Kidney glomerular epithelial cell (primary cell): ENCODE data around the gene MGAT5.
A peak's percentile ranks its signal among the peaks of the same experiment; 100 is the strongest.

Experiments used
- DNase-seq: peaks from one replicate; lab custom pipeline; 2025; lab: John Stamatoyannopoulos, UW

MGAT5 gene, protein sequence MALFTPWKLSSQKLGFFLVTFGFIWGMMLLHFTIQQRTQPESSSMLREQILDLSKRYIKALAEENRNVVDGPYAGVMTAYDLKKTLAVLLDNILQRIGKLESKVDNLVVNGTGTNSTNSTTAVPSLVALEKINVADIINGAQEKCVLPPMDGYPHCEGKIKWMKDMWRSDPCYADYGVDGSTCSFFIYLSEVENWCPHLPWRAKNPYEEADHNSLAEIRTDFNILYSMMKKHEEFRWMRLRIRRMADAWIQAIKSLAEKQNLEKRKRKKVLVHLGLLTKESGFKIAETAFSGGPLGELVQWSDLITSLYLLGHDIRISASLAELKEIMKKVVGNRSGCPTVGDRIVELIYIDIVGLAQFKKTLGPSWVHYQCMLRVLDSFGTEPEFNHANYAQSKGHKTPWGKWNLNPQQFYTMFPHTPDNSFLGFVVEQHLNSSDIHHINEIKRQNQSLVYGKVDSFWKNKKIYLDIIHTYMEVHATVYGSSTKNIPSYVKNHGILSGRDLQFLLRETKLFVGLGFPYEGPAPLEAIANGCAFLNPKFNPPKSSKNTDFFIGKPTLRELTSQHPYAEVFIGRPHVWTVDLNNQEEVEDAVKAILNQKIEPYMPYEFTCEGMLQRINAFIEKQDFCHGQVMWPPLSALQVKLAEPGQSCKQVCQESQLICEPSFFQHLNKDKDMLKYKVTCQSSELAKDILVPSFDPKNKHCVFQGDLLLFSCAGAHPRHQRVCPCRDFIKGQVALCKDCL

DNA sequence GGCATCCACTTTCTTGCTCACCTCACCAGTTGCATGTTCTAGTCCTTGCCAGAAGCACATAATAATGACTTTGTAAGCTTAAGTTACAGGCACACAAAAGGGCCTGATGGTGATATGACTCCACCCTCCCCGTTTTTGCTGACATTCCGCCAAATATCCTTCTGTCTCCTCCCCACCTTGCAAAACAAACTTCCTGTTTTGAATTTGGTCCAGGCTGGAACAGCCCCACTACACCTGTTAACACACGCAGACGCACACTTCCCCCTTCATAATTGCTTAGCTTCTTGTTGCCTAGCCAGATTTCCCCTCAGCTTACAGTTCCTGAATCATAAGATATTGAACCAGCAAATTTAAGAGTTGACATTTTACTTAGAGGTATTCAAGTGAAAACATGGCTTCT, at the start of gene MGAT5:
Gene MGAT5, plus strand, starts transcription at position 269 of the 400 bp plus-strand sequence. CDS start 332 bp downstream, outside the sequence.
- DNase-seq, result no peak

DNA sequence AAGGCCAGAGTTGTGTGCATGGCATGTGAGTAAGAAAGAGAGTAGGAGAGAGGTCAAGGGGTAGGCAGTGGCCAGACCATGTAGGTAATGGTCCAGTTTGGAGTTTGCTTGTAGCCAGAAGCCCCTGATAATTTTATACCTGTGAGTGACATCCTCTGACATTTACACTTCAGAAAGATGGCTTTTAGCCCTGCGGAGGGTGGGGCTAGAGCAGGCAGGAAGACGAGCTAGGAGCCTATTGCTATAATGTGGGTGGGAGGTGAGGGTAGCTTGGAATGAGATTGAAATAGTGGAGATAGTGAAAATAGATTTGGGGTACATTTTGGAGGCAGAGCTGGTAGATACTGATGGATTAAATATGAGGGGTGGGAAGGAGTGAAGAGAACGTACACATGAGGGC, 48.8 kb upstream of the MGAT5 start:
- DNase-seq, result no peak

DNA sequence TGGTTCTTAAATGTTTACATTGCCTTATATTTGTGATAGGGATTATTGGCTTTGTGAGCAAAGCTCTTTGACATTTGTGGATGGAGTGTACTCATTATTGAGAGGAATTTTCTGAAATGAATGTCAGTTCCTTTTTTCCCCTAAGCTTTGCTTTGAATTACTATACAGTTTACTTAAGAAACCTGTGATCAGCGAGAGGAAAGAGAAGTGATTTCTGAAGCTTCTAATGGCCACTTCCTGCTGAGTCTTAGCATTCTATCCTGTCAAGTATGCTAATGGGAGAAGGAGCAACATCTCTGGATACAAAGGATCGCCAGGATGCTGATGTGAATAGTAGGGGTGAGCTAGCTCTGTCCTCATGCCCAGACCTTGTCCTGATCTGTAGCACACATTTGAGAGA, 47.8 kb upstream of the MGAT5 start:
- DNase-seq, result no peak

DNA sequence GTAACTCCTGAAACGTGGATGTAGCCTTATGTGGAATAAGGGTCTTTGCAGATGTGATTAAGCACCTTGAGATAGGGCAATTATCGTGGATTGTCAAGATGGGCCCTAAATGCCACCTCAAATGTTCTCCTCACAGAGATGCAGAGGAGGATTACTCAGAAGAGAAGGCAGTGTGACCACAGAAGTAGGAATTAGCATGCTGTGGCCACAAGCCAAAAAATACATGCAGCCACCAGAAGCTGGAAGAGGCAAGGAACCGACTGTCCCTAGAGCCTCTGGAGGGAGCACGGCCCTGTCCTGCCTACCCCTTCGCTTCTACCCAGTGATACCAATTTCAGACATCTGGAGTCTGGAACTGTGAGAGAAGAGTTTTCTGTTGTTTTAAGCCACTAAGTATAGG, 47.3 kb upstream of the MGAT5 start:
- DNase-seq, result no peak

DNA sequence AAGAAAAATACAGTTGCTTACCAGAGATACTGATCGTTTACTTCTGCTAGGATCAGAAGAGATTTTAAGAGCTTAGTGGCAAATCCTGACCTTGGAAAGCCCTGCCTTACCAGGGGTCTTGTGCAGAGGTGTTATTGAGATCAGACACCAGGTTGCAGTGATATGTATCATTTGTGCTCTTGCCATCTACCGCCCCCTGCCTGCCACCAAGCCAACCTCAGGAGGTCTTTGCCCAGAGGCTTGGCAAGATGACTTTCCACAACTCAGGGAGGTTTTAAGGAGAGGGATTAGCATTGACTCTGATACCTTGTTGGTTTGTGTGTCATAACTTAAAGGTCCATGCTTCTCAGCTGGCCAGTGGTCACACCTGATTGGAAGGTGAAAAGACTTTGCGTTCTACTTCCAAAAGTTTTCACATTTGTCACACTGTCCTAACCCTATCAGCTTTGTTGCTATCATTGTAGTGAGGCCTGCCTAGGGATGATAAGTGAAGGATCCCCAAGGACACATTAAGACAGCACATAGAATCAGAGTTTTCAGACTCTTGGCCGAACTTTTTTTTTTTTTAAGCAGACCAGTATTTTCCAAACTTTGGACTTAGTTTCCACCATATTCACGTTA, 46.2 kb upstream of the MGAT5 start:
- DNase-seq, result no peak

DNA sequence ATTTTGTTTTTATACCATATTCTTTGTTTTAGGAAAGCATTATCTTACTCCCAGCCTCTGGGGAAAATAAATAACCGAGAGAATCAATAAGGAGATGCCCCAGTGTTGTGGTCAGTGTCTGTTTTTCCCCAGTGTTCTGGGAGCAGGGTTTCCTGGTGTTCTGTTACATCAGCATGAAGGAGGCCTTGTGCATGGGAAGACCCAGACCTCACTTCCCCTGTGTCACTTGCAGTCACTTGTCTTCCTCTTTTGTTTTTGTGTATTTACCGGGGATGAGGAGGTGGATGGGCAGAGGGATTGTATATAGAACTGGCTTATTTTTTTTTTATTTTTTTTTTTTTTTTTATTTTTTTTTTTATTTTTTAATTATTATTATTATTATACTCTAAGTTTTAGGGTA, 45.0 kb upstream of the MGAT5 start:
- no peak for DNase-seq

DNA sequence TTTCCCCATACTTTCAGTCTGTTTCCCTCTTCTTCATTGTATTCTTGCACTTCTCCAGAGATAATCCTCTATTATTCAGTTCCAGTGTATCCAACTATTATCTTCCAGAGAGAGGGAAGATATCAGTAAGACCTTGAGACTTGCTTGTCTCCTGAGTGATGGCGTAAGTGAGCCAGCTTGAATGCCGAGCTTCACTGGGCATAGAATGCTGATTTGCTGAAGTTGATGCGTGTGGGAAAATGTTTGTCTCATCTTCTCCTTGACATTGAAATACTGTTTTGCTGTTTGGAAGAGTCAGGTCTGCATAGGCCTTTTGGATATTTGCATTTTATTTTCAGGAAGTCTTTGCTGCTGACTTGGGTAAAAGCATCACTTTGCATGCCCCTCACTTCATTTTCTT, 41.1 kb upstream of the MGAT5 start:
- peak; percentile 6 for DNase-seq

DNA sequence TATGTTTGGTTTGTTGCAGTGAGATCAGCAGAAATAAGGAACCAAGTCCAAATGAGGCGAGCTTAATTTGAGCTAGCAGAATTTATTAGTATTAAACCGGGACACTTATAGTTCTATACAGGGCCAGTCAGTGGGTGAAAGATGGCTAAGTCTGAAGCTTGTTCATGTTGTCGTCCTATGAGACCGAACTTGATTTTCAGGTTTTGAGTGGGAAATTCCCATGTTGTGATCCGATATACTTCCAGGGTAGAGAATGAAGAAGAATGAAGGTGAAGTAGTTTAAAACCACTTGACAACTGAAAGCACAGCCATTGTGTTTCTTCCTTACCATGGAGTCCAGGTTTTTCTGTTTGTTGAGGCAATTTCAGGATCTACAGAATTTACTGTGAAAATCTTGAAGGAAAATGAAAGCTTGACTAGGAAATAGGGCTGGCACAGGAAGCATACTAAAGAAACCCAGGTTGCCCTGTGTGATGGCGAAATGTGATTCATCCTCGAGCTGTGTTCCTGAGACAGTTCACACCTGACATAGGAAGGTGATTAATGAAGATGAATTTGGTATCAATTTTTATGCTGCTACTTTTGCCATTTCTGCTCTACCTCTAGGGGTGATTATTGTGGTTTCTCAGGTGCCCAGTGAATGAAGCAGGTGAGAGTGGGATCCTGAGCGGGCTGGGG, 37.6 kb upstream of the MGAT5 start:
- no peak for DNase-seq

DNA sequence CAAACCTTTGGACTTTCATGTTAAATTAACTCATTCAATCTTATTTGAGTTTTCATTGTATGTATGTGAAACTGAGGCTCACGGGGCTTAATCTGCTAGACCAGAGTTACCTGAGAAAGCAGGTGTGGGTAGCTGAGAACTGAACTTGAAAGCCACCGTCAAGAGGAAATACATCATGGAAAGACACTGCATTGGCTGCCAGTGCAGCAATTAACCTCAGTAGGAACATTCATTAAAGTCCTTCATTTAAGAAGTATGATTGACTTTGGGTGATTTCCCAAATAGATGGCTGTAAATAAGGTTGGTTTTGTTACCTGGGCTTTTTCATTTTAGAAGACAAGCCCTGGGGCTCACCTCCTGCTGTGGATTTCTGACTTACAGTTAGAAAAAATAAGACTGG, 36.5 kb upstream of the MGAT5 start:
- DNase-seq, result no peak

DNA sequence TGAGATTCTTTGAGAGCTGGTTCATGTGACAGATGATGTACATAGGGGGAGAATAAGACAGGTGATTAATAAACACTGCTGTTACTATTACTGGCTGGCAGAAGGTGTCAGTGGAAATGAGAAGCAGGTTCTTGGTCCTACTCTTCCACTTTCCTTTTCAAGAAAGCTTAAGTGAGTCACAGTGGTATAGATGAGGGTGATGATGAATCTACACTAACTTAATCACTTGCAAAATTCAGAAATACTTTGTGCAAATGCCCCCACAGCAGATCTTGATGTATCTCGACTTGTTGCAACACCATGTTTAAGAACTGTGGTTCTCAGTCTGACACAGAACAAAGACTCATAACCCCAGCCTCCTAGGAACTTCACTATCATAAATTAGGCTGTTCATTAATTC, 35.9 kb upstream of the MGAT5 start:
- DNase-seq, result no peak

DNA sequence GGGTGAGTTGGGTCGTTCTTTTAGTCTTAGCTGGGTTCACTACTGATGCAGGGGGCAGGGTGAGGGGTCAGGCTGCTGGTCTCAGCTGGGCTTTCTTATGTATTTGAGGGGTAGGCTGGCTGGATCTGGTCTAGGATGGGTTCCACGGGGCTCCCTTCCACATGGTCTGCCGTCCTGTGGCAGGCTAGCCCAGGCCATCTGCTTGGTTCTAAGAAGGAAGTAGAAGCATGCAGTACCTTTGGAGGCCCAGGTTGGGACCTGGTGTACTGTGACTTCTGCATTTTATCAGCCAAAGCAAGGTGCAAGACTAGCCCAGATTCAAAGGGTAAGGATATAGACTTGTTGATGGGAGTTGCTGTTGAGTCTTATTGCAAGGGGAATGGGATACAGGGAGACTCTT, 35.5 kb upstream of the MGAT5 start:
- no peak for DNase-seq

DNA sequence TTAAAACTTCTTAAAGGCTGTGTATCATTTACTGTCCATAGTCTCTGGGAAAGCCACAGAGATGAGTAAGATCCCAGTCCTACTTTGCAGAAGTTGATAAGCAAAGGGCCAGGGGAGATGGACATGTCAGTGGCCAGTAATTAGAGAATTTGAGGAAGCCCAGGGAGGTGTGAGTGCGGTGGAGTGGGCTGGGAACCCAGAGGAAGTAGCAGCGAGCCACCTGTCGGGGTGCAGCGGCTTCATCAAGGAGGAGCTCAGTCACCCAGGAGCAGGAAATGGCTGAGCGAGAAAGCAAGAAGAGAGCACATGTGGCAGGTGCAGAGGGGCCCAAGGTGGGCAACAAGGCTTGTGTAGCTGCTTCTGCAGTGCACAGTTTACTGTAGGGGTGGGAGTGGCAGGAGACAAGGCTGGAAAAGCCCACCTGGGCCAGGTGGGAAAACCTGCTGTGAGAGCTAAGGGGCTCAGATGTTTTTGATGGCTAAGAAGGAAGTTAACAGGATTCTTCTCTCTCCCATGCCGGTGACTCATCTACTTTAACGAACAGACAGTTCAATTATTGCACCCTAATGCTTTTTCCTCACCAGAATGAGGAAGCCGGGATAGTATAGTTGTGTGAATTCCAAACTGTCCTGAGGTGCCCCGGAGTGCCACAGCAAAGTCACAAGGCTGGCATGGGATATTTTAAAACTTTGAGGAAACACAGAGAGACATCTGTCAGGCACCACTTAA, 34.8 kb upstream of the MGAT5 start:
- no peak for DNase-seq

DNA sequence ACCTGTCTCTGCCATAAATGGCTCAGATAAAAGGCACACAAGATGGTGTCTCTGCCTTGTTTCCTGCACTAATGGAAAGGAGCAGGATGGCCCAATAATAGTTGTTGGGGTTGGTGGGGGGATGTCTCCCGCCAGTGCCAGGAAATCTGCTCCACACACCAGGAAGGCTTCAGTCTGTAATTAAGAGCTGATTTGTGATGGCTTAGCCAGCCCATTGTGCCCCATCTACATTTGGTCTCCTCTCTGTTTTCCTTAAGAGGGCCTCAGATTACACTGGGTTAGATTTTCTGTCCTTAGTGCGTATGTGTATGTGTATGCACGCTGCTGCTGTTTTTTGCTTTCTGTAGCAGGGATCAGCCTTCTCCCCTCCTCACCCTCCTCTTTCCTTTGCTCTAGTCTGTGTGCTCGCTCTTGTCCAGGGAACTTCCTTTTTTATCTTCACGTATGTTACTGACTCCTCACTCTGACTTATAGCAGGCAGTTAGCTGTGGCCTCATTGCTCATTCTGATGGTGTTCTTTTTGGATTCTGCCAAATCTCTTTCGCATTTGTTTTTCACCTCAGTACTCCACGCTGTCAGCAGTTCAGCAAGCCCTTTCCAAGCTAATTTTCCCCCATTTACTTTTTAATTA, 33.4 kb upstream of the MGAT5 start:
- no peak for DNase-seq

DNA sequence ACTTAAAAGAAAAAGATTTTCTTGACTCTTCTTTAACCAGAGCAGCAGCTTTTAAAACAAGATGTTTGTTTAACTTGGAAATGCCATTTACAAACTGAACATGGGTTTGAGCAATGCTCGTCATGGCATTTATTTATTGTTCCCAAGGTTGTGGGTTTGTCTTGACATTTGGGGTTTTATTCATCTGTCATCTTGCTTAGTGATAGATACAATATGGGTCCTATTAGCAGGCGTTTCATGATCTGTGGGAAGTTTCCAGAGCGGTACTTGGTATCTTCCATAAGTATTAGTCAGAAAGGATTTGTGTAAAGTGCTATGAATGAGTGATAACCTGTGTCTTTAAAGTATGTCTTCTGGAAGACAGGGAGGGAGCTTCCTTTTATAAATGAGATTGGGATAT, 29.9 kb upstream of the MGAT5 start:
- DNase-seq, result no peak

DNA sequence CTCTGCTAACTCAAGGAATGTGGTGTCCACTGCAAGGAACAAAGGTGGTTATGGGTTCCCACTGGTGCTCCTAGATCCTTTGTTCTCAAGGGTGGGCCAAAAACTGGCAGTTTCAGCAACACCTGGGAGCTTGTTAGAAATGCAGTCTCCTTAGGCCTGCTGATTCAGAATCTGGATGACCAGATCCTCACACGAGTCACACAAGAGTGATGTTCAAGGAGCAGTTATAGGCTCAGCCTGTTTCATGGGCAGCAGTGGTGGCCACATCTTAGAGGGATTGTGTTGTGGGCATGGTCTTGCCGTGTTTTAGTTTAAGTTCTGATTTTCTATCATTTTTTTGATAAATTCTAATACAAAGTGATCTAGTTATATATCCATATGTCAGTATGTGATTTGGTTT, 28.7 kb upstream of the MGAT5 start:
- DNase-seq, result no peak

DNA sequence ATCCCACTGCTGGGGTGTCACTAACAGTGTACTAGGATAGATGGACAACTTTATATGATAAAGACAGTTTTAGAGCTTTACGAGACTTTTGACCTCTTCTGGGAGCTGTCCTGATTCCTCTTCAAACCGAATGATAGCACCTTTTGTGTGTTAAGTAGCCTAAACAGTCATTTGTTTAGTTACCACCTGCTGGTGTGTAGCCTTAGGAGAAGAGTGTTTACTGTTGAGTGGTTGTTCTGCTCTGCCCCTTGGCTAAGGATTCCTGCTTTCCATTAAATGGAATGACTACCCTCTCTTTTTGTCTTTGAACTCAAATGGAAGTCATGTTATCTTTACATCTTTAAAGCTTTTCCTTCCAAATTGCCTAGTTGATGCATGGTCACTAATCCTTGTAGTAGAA, 28.0 kb upstream of the MGAT5 start:
- no peak for DNase-seq

DNA sequence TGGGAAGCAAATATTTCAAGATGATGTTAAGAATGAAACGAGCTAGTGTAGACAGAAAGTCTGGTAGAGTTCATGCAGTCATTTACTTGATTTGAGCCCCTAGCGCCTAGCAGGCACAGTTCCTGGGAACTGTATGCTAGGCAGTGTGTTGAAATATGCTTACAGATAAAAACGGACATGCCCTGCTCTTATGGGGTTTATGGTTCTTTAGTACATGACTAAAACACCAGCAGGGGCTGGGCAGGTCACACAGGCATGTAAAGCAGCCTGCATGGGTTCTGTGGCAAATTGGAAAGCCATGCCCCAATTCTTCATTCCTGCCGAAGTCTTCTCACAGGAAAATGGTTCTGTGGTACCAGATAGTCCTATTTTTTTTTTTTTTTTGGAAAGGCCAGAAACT, 27.3 kb upstream of the MGAT5 start:
- DNase-seq, result no peak

DNA sequence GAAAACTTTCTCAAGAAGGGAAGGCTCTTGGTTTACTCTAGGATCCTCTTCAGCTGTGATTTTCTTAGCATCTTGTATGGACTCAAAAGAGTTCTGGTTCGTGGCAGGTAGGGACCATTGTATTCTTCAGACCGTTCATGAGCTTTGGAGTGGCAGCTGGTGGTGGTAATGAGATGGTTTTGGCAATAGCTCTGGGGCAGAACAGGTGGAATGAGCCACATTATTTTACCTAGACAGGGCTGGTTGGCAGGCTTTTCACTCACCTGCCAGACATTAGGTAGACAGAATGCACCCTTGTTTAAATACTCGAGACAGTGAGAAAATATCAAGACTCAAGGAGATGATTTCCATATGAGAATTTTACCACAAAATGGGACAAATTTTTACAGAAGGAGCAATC, 26.2 kb upstream of the MGAT5 start:
- DNase-seq, result no peak

DNA sequence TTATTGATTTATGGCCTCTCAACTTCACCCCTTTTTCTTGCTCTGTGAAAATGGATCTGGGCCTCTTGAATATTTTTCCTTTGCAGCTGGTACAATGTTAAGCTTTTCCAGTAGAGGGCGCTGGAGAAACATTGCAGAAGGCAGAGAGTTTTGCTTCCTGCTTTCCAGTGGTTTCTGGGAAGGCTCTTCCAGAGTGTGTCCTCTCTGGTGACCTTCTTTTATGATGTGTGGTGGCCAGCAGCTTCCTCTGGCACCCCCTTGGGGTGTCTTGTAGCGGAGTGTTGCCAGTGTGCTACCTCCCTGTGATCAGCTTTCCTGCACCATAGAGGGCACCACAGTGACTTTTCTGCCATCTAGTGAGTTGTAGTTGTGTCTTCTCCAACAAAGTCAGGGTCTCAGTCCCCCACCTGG, 25.4 kb upstream of the MGAT5 start:
- no peak for DNase-seq

DNA sequence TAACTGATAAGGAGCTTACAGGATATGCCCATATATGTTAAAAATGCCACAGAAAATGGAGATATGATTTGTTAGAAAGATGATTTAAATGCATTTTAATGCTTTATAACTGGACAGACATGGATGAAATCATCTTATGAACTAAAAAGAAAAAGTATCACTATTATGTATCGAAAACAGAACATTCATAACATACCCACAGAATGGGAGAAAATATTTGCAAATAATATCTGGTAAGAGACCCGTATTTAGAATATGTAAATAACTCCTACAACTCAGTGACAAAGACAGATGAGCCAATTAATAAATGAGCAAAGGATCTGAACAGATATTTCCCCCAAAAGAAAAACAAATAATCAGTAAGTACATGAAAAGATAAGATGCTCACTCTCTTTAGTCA, 24.3 kb upstream of the MGAT5 start:
- DNase-seq, result no peak

DNA sequence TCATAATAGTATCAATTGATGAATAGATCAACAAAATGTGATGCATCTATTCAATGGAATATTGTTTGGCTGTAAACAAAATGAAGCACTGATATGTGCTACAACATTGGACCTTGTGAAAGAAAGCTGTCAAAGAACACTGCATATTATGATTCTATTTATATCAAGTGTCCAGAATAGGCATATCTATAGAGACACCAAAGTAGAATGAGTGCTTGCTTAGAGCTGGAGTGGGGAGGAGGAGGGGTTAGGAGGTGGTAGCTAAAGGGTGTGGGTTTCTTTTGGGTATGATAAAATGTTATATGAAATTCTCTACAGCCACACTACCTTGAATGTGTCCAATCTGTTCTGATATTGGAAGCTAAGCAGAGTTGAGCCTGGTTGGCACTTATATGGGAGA, 23.0 kb upstream of the MGAT5 start:
- no peak for DNase-seq
